HCT116 (cell line): Measurements from ENCODE around the gene QKI. TPM values are rescaled to one million over a fixed set of nuclear protein-coding genes. Genes with fewer than 3 reads are reported as not detected.
A peak's percentile ranks its signal among the peaks of the same experiment; 100 is the strongest.

Experiments used
- ATAC-seq: fragments of 200-7000 bp; cut with Tn5 transposase; 2 replicates; pipeline ENCODE4 v1.9.1; 2020; ENCODE audit warnings: mild to moderate bottlenecking, moderate library complexity
- BruUV-seq: library from RNA; stranded (reverse); fragments of 400-500 nt; replicated peaks from 2 replicates; lab custom pipeline; 2021; lab: Mats Ljungman, UMichigan
- CTCF ChIA-PET: fragments of 300-600 bp; sonication (Branson Sonifier 250); formaldehyde crosslinking; loops from one replicate; lab custom pipeline; 2021; ENCODE audit warnings: antibody characterized with exemption; lab: Charles Lee
- POLR2A ChIA-PET: fragments of 300-600, 350-600 bp; sonication (Branson Sonifier 250); formaldehyde crosslinking; loops from one replicate; lab custom pipeline; 2021; ENCODE audit warnings: antibody characterized with exemption; lab: Charles Lee
- RAD21 ChIA-PET, 2 experiments: fragments of 300-600 bp; sonication (Branson Sonifier 250); formaldehyde crosslinking; loops; one replicate each; lab custom pipeline; 2023; ENCODE audit warnings: low total read pairs in 2 of 2; ENCODE audit not compliant: uncharacterized antibody in 2 of 2, unreplicated experiment in 2 of 2, low non-redundant PET in 1 of 2; lab: Charles Lee
- DNase-seq: peaks from one replicate; pipeline ENCODE4 v3.0.0-alpha.2; 2010; ENCODE audit warnings: low read depth, low spot score
- H2AFZ ChIP-seq: fragments of 200-600 bp; shearing (Covaris generic), sonication (generic); 2 replicates; pipeline ENCODE4 v1.6.1; 2017; ENCODE audit warnings: low read depth, mixed run types, mixed read lengths, antibody characterized with exemption, low read length; ENCODE audit not compliant: poor library complexity, severe bottlenecking
- H3K27ac ChIP-seq: 2 replicates; pipeline ENCODE4 v1.5.1; 2012; ENCODE audit warnings: low read depth, low read length
- H3K27me3 ChIP-seq: fragments of 200-600 bp; sonication (generic); 2 replicates; pipeline ENCODE4 v1.6.1; 2016; ENCODE audit warnings: mixed run types, low read length, mixed read lengths; ENCODE audit not compliant: insufficient read depth
- H3K36me3 ChIP-seq, 2 experiments: fragments of 200-500 bp in 1 of 2; fragments of 200-600 bp in 1 of 2; sonication (Bioruptor generic) in 1 of 2; sonication (generic) in 1 of 2; 2 replicates each; pipeline versions ENCODE4 v1.5.1 to v1.6.1; 2014 to 2016; ENCODE audit warnings: low read length in 2 of 2, inconsistent platforms in 1 of 2, mixed read lengths in 1 of 2, mixed run types in 1 of 2; ENCODE audit not compliant: insufficient read depth in 2 of 2, control insufficient read depth in 1 of 2
- H3K4me1 ChIP-seq, 2 experiments: fragments of 200-600 bp in 1 of 2; sonication (generic) in 1 of 2; 2 replicates each; pipeline versions ENCODE4 v1.5.1 to v1.6.1; 2012 to 2017; ENCODE audit warnings: low read length in 2 of 2, inconsistent platforms in 1 of 2, mild to moderate bottlenecking in 1 of 2, mixed read lengths in 1 of 2, mixed run types in 1 of 2, moderate library complexity in 1 of 2; ENCODE audit not compliant: insufficient read depth in 2 of 2, control insufficient read depth in 1 of 2
- H3K4me2 ChIP-seq: fragments of 200-600 bp; sonication (generic); 2 replicates; pipeline ENCODE4 v1.6.1; 2017; ENCODE audit warnings: mixed run types, low read length, mixed read lengths
- H3K4me3 ChIP-seq, 2 experiments: fragments of 200-600 bp in 1 of 2; sonication (generic) in 1 of 2; replicated peaks in 1 of 2; 2 replicates each; pipeline ENCODE4 v1.5.1; 2011 to 2016; ENCODE audit warnings: low read length in 2 of 2, control low read depth in 1 of 2, low read depth in 1 of 2, mild to moderate bottlenecking in 1 of 2, mixed read lengths in 1 of 2, mixed run types in 1 of 2
- H3K79me2 ChIP-seq: fragments of 200-600 bp; sonication (generic); 2 replicates; pipeline ENCODE4 v1.6.1; 2017; ENCODE audit warnings: mild to moderate bottlenecking, mixed run types, low read length, moderate library complexity, mixed read lengths; ENCODE audit not compliant: insufficient read depth
- H3K9ac ChIP-seq: fragments of 200-600 bp; sonication (generic); 2 replicates; pipeline ENCODE4 v1.6.1; 2016; ENCODE audit warnings: low read length, mixed read lengths
- H3K9me2 ChIP-seq: fragments of 200-600 bp; sonication (generic), shearing (Covaris generic); 2 replicates; pipeline ENCODE4 v1.6.1; 2017; ENCODE audit warnings: mixed run types, mild to moderate bottlenecking, moderate library complexity; ENCODE audit not compliant: insufficient read depth
- H3K9me3 ChIP-seq, 2 experiments: fragments of 200-500 bp in 1 of 2; fragments of 200-600 bp in 1 of 2; sonication (Bioruptor generic) in 1 of 2; sonication (generic) in 1 of 2; 2 replicates each; pipeline ENCODE4 v1.6.1; 2014 to 2017; ENCODE audit warnings: low read length in 2 of 2, mixed read lengths in 2 of 2, inconsistent platforms in 1 of 2, low read depth in 1 of 2, mild to moderate bottlenecking in 1 of 2, mixed run types in 1 of 2, moderate library complexity in 1 of 2; ENCODE audit not compliant: control insufficient read depth in 1 of 2, insufficient read depth in 1 of 2
- H4K20me1 ChIP-seq: fragments of 200-600 bp; sonication (generic), shearing (Covaris generic); 2 replicates; pipeline ENCODE4 v1.6.1; 2017; ENCODE audit warnings: mixed run types, mild to moderate bottlenecking, moderate library complexity; ENCODE audit not compliant: insufficient read depth
- CBX3 ChIP-seq: IDR thresholded peaks from 2 replicates; pipeline ENCODE4 v1.6.1; 2012; ENCODE audit warnings: low read depth
- EZH2 ChIP-seq: fragments of 200-600 bp; sonication (generic); IDR thresholded peaks from 2 replicates; pipeline ENCODE4 v1.6.1; 2017; ENCODE audit warnings: antibody characterized with exemption, mixed run types
- EZH2phosphoT487 ChIP-seq: fragments of 200-600 bp; IDR thresholded peaks from 2 replicates; pipeline ENCODE4 v1.6.1; 2018; ENCODE audit warnings: antibody characterized with exemption, borderline replicate concordance
- FOSL1 ChIP-seq: IDR thresholded peaks from 2 replicates; pipeline ENCODE4 v1.6.1; 2012; ENCODE audit warnings: low read depth
- JUND ChIP-seq: IDR thresholded peaks from 2 replicates; pipeline ENCODE4 v1.6.1; 2012
- POLR2AphosphoS5 ChIP-seq: IDR thresholded peaks from 2 replicates; pipeline ENCODE4 v1.6.1; 2011; ENCODE audit warnings: mild to moderate bottlenecking, low read depth, low read length, moderate library complexity
- RAD21 ChIP-seq: IDR thresholded peaks from 2 replicates; pipeline ENCODE4 v1.6.1; 2012; ENCODE audit warnings: low read depth, mild to moderate bottlenecking
- ZFX ChIP-seq: fragments of 450-650 bp; IDR thresholded peaks from 2 replicates; pipeline ENCODE4 v1.6.1; 2017
- intact Hi-C: fragments of 100-400 bp; cut with micrococcal nuclease; formaldehyde crosslinking; loops from 2 replicates; pipeline ENCODE4 v1.10.0; 2022
- total RNA-seq: library from RNA; stranded (reverse); gene quantifications from one replicate; pipeline ENCODE4 v1.2.1, GENCODE V29; 2021; ENCODE audit not compliant: unreplicated experiment
- TF ChIP-seq, protein P1 (sequence below): IDR thresholded peaks from 2 replicates; pipeline ENCODE4 v1.6.1; 2011; ENCODE audit warnings: mild to moderate bottlenecking, low read length, moderate library complexity; ENCODE audit not compliant: insufficient replicate concordance; ENCODE audit errors: extremely low read depth
- TF ChIP-seq, protein P2 (sequence below), 3 experiments: fragments of 200-600 bp in 1 of 3; sonication (generic) in 1 of 3; IDR thresholded peaks in 2 of 3; conservative IDR thresholded peaks in 1 of 3; 2 replicates each; pipeline ENCODE4 v1.5.1; 2012 to 2017; ENCODE audit warnings: low read depth in 2 of 3, low read length in 2 of 3, antibody characterized with exemption in 1 of 3, borderline replicate concordance in 1 of 3, control low read depth in 1 of 3, mild to moderate bottlenecking in 1 of 3, mixed read lengths in 1 of 3, mixed run types in 1 of 3, moderate library complexity in 1 of 3; ENCODE audit not compliant: insufficient read depth in 1 of 3

Gene QKI
- total RNA-seq, 1 experiment from 2014 or later, result 35.3 TPM

DNA sequence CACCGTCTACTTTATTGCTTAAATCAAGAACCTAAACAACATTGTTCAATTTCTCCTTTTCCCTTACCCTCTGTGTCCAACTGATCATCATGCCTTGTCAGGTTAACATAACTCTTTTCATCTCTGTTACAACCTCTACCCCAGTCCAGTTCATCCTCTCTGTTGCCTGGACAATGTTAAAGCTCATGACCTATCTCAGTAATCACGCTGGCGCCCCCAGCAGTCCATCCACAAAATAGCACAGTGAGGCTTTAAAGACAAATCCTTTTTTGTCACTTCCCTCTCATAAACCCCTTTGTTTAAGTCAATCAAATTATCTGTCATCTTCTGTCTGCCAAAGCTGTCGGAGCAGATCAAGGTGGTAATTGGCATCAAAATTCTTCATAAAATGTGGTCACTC lies 140.1 kb downstream of the QKI start:
- H3K36me3 ChIP-seq, result no peaks in the 10 kb centered on the region
- H3K4me3 ChIP-seq, result no peak overlapping the region
- BruUV-seq, result no TSS peak
- no peak overlapping the region for H3K27ac ChIP-seq
- ChIA-PET CTCF (interaction anchor here (0.7 kb wide), 1 partner anchor 19 kb away, joined by 3 read pairs; no protein-coding TSS in a partner anchor), POLR2A (no interaction called here), RAD21 (no interaction called here)
- intact Hi-C loops, result loop anchor here (10.0 kb wide), 3 partner anchors 130 to 400 kb away; no protein-coding TSS in a partner anchor
- no peak overlapping the region for H3K4me2 ChIP-seq
- TF ChIP-seq RAD21 (peak; percentile 58), CBX3 (no peak), EZH2 (no peak), POLR2AphosphoS5 (no peak), EZH2phosphoT487 (no peak), ZFX (no peak), FOSL1 (no peak), JUND (no peak)
- TF ChIP-seq, protein P1, sequence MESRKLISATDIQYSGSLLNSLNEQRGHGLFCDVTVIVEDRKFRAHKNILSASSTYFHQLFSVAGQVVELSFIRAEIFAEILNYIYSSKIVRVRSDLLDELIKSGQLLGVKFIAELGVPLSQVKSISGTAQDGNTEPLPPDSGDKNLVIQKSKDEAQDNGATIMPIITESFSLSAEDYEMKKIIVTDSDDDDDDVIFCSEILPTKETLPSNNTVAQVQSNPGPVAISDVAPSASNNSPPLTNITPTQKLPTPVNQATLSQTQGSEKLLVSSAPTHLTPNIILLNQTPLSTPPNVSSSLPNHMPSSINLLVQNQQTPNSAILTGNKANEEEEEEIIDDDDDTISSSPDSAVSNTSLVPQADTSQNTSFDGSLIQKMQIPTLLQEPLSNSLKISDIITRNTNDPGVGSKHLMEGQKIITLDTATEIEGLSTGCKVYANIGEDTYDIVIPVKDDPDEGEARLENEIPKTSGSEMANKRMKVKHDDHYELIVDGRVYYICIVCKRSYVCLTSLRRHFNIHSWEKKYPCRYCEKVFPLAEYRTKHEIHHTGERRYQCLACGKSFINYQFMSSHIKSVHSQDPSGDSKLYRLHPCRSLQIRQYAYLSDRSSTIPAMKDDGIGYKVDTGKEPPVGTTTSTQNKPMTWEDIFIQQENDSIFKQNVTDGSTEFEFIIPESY, result no peak
- TF ChIP-seq, protein P2, sequence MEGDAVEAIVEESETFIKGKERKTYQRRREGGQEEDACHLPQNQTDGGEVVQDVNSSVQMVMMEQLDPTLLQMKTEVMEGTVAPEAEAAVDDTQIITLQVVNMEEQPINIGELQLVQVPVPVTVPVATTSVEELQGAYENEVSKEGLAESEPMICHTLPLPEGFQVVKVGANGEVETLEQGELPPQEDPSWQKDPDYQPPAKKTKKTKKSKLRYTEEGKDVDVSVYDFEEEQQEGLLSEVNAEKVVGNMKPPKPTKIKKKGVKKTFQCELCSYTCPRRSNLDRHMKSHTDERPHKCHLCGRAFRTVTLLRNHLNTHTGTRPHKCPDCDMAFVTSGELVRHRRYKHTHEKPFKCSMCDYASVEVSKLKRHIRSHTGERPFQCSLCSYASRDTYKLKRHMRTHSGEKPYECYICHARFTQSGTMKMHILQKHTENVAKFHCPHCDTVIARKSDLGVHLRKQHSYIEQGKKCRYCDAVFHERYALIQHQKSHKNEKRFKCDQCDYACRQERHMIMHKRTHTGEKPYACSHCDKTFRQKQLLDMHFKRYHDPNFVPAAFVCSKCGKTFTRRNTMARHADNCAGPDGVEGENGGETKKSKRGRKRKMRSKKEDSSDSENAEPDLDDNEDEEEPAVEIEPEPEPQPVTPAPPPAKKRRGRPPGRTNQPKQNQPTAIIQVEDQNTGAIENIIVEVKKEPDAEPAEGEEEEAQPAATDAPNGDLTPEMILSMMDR (IDR thresholded peaks at IDR 0.05 in 2 of 3, conservative IDR thresholded peaks at IDR 0.05 in 1 of 3; ENCODE audit: borderline replicate concordance in 1 of 3, insufficient read depth in 1 of 3, low read depth in 2 of 3, low read length in 2 of 3), result peak; percentile 27 to 61 (median 52); a peak in 4 of 6 replicates
- H3K9me3 ChIP-seq, result no peaks in the 10 kb centered on the region
- no peaks in the 10 kb centered on the region for H3K4me1 ChIP-seq
- no peak overlapping the region for H2AFZ ChIP-seq
- H3K79me2 ChIP-seq, result no peaks in the 10 kb centered on the region
- ATAC-seq (peak; percentile 60; the same call in 1 of the 2 replicates), DNase-seq (no peak)
- no peaks in the 10 kb centered on the region for H3K9me2 ChIP-seq
- no peaks in the 10 kb centered on the region for H3K27me3 ChIP-seq
- no peak overlapping the region for H3K9ac ChIP-seq
- no peaks in the 10 kb centered on the region for H4K20me1 ChIP-seq
